Effector CD4-positive, alpha-beta T cell (primary cell): ENCODE results near the gene CYP27C1.

Source experiments
- DNase-seq: peaks from one replicate; pipeline ENCODE4 v3.0.0-alpha.2; 2020

CYP27C1 gene

DNA sequence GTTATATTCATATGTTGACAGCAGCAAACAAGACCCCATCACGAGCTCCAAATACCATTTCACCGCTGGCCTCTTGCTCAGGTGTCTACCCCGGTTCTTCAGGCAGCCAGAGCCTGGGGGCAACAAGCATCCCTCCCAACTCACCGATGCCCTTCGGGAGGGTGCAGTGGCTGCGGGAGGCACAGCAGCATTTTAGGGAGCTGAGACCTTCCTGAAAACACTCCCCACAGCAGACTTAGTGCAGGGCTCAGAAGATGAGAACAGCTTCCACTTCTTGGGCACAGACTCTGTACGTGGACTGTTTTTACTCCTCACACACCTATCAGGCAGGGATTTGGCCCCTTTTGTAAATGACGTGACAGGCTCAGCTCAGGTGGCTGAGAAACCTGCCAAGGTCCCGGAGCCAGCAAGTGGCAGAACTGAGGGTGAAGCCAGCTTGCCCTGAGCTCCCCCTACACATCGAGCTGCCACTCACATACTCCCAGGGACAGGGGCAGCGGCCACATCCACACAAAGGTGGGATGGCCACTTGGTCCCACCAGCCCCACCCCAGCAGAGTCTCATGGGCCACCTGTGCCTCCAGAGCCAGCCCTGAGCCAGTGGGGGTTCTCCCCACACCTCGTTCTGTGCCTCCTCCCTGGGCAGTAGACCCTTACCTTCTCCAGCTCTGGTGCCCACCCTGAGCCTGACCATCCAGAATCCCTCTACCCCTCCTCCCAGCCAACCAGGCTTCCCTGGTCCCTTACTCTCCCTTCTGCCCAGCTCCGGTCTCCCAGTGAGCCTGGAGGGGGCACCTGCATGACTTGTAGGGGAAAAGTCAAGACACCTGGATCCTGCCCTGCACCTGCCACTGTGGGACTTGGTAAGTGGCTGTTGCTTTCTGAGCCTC lies 28.5 kb downstream of the CYP27C1 start:
- no peak for DNase-seq

DNA sequence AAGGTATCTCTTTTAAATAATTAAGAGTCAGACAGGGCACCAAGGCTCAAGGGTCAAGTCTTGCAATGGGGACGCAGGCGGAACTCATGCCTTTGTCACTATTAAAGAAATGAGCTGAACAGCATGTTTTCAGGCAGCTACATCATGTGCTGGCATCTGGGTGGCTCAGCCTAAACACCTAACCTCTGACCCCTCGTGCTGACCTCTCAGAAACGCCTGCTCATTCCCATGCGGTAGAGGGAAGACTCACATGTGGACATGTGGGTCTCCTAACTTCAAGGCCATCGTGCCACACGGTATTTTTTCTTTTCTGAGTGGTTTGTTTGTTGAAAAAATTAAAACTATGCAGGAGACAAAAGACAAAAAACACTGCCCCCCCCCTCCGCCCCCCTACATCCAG lies 31.3 kb downstream of the CYP27C1 start:
- no peak for DNase-seq

DNA sequence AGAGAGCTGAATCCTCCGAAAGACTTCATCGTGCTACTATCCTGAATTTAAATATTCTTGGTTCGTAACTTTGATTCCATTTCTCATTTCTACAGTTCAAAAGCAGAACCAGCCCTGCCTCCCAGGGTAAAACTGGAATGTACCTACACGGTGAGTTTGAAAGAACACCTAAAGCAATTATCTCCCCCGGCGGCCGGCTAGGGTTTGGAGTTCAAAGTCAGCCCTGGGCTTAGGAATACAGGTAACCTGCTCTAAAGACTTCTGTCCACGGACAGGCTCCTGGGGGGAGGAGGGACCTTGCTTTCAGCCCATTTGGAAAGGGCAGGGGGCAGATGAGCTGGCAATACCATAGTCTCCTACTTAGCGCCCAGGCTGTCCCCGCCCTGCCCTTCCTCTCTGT lies 32.3 kb downstream of the CYP27C1 start:
- DNase-seq: no peak

DNA sequence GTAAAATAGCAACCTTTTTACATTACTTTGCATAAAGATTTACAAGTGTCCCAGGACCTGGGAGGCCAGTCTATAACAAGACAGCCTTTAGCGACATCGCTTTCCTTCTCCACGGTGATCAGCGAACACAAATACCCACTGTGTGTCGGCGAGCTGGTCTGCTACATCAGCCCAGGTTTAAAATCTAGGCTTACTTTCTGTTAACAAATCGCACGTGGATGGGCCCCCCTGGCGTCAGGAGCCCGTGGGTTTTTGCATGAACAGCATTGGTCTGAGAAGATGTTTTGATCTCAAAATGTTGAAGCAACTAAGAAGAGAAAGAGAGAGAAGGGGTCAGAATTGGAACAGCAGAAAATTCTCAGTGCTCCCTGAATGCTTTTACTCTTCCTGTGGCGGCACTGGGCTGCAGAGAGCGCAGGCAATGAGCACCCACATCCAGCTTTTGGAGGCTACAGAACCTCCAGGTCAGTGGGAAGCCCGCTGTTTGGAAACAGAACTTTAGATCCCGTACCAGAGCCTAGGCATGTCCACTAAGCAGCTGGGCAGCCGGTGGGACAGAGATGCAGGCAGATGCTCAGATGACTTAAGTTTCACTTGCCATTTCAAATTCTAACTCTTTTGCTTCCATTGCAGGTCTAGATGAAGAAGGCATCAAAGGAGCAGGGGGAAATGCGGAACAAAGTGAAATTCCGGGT lies 32.9 kb downstream of the CYP27C1 start:
- DNase-seq: no peak

DNA sequence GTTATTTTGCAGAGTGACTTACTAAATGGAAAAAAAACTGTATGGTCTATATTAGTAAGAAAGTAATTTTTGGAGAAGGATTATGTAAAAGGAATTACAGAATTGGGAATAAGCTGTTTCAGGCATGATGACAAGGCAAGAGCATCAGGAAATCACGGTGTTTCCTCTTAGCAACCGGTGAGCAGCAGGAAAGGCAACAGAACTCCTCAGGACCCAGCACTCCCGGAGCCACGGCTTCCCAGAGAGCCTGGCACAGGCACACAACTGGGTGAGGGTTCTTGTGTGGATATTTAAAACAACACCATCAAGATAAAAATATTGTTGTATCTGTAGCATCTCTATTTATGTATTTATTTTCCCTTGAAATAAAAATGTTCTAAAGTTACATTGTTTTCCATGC lies 34.4 kb downstream of the CYP27C1 start:
- DNase-seq: no peak

DNA sequence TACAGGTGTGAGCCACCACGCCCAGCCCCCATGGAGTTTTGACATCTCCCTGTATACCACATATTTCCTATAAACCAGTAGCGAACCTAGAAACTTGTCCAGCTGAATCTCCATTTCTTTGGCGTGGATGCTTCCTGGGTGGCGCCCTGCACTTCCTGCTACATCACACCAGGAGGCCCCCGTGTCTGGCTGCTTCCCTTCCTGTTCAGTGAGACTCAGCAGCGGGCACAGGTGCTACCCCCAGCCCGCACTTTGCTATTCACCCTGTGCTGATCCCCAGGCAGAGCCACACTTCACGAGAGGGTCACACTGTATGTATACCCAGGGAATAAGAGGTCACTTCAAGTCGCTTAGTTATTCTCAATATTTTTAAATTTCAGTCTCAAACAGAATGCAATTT lies 35.0 kb downstream of the CYP27C1 start:
- no peak for DNase-seq

DNA sequence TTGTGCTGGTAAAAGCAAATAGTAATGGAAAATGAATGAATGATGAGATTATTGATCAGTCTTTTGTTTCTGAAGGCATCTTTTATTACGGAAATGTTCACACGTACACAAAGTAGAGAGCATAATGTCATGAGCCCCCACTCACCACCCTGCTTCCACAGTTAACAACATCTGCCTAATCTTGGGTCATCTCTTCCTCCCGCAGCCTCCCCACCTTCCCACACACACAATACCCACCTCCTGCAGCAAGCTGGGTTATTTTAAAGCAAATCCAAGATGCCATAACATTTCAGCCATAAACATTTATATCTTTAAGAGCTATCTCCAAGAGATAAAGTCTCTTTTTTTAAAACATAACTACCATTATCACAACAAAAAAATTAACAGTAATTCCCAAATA lies 36.3 kb downstream of the CYP27C1 start:
- no peak for DNase-seq

DNA sequence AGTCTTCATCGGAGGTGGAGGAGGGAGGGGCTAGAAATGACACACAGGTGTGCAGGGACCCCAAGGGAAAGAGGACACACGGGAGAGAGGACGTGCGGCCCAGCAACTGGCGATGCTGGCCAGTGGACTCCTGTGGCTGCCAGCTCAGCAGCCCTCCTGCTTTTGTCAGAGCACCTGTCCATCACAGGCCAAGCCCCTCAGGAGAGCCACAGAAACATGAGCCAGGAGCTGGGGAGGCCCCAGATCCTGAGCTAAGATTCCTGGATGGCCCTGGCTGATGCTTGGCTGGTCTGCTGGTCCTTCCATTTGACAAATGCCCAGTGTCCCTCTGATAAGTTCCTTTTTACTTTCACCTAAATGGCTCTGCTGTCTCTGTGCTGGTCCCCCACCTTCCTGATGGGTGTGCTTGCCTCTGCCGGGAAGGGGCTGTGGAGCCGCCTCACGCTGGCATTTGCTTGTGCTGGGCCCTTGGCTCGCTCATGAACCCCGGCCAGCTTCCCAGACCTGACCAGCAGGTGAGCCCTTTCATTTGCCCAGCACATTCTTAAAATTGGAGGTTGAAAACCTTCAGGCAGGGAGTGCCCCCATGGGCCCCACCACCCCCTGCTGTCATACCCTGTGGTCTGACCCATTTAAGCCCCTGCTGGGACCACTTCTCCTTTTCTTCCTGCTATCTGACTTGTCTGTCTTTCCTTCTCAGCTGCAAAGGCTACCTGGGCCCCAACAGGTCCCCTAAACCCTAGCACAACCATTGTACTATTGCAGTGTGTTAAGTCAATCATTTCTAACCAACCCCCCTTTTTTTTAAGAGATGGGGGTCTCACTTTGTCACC lies 37.3 kb downstream of the CYP27C1 start:
- DNase-seq: no peak

DNA sequence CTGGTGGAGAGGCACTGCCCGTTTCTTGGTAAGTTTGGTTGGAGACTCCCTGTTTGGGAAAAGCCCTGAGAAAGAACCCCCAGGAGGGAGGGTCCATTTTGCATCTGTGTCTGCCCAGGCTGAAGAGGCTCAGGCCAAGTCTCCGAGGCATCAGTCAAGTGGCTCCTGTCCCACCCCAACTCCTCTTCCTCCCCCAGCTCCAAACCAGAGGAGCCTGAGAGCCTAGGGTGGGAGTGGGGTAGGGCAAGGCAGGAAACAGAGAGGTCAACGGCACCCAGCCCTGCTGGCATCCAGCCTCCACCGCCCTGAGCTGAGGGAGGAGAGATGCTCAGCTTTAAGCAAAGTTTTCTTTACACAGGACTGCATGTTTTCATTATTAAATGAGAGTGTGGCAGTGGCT lies 38.2 kb downstream of the CYP27C1 start:
- no peak for DNase-seq

DNA sequence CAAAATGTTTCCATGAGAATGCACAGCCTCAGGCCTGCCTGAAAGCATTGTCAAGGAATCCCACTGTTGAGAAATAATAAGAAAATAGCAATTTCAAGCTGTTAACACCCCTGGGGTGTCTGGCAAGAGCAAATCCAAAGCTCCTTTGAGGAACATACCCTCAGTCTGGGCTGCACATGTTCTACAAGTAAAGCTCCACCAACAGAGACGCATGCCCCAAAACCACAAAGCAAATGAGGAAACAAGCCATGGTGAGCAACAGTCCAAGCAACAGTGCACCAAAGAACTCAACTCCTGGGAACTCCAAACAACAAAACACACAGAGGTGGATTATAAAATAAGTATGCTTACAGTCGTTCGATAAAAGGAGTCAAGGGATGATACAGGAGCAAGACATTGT lies 40.3 kb downstream of the CYP27C1 start:
- no peak for DNase-seq

DNA sequence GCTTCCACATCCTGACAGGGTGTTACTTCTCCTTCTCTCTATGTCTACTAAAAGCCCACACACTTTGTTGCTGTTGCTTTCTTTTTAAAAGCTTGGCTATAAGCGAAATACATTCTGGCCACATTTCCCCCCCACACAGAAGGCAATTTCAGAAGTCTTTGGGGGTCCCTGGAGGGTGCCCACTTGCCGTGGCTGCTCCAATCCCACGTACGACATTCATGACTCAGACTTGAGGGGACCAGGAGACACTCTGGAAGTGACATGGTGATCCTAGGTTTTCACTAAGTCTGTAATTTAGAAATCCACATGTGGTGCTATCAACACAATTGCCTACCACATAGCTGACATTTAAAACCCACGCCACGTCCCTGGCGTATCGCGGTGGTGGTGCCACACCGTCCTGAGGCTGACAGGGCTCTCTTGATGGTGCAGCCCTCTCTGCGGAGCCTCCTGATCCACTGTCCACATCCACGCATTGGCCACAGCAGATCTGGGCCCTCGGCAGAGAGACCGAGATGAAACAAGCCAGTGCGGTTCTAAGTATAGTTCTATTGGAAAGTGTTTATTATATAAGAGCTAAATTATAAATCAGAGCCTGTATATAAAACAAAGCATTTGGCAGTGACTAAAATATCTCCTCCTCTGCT lies 42.4 kb downstream of the CYP27C1 start:
- DNase-seq: no peak

DNA sequence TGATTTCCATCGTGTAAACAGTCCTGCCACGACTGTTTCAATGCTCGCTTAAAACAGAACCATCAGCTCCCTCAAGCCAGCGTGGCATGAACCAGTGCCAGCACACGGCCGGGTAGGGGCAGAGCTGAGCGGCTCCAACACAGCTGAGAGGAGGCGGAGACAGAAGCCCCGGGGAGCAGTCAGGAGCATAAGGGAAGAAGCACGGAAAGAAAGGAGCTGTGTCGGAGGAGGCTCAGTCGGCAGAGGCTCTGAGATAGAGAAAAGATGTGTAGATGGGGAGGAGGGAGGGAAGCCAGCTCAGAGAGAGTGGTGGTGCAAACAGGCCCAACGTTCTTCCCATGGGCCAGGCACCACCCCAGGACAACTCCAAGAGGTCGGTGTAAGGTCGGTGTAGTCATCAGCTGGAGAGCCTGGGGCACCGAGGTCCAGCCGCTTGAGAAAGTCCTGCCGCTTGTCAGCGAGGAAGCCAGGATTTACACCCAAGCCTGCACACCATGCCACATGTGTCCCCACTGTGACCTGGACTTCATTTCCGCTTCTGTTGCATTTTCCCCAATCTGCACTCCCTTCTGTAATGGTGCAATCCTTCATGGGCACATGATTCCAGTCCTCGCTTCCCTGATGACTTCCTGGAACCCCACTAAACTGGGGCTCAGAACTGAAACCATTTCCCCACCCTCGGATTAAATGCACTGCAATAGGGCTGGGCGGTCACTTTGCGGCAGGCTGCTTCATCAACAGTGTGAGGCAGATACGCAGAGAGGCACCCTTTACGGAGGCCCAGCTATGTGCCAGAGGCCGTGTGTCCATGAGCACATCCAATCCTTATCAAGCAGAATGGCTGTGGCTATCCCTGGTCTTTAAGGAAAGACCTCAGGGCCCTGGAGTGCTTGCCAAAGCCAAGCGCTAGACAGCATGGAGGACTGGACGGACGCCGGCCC lies 43.5 kb downstream of the CYP27C1 start:
- DNase-seq: no peak

DNA sequence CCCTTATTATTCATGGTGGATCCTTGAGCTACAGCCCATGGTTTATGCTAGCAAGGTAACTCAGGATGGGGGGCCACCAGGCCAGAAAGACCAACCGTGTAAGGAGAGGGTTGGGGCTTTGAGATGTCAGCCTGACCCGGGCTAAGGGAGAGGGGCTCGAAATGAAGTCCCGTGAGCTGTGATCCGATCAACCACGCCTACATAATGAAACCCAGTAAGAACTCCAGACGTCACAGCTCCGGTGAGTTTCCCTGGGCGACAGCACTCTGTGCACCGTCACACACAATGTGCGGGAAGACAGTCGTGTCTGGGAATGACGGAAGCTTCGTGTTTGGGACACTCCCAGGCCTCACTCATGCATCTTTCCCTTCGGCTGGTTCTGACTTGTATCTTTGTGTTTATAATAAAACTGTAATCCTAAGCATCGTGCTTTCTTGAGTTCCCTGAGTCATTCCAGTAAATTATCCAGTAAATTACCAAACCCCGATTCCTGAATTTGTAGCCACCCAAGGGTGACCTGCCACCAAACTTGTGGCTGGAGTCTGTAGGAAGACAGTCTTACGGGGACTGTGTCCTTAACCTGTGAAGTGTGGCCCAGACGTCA lies 44.2 kb downstream of the CYP27C1 start:
- no peak for DNase-seq

DNA sequence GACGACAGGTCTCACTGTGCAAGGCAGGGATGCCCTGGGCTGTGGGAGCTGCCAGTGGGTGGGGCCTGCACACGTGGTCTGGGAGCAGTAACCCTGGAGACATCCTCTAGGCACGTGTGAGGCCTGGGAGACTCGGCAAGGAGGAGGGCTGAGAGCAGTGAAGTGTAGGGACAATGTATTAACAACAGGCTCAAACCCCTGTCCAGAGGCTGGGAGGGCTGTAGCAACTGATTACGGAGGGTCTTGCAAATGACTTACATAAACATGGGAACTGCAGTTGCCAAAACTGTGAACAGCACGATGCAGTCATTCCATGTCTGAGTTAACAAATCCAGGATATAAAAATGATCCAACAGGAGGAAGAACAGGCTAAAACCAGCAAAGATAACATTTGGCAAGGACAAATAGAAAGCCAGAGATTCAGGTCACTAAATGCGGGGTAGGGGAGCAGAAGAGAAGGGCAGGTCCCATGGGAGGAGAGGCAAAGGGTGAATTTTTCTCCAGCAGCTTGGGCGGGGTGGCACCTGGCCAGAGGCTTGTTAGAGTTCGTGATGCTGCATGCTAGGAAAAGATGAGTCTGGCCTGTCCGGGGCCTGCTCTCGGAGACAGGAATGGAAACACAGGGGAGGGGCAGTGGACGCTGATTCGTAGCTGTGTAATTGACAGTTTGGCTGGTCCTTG lies 44.9 kb downstream of the CYP27C1 start:
- DNase-seq: no peak

DNA sequence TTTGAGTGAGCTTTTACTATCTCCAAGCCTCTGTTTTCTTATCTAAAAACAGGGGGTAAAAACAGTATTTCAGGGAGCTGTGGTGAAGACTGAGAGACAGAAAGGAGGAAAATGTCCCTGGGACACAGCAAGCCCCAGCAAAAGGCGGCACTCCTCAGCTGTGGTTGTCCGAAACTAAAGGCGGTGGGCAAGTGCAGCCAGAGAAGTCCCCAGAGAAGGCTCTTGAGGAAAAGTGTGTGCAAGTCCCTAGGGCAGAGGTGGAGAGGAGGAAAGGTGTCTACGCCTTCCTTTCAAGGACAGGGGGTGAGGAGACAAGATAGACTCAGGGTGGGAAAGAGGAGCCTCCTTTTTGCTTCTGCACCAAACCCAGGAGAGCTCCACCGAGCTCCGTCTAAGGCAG lies 45.5 kb downstream of the CYP27C1 start:
- DNase-seq: no peak

DNA sequence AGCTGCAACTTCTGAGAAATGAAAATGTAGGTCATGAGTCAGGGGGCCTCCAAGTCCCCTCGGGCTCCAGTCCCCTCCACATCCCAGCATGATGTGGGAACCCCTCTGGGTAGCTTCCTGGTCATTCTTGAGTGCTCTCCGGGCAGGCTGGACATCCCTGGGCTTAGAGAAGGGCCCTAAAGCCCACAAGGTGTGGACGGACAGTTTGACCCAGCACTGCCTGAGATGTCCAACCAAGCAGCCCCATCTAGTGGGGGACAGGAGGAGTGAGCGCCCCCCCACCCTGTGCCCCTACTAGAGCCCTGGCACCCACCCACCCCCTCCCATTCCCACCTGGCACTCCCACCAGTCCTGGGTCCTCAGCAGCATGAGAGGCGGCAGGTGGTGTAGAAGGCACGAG lies 46.0 kb downstream of the CYP27C1 start:
- DNase-seq: no peak

DNA sequence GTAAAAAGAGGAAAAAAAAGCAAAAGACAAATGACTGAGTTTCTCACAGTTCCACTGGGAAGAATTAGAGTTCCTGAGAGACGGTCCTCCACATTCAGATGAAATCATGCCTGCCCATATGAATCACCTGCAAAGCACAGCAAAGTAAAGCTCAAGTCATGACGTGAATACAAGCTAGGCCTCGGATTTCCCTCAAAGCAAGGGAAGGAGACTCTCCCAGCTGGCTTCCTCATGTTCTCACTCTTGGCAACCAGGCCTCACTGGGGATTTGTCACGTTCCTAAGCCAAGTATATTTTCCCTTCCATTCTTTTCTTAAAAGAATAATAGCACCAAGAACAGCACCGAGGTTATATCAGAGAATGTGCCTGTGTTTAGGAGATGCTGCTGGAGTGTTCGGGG lies 47.0 kb downstream of the CYP27C1 start:
- no peak for DNase-seq

DNA sequence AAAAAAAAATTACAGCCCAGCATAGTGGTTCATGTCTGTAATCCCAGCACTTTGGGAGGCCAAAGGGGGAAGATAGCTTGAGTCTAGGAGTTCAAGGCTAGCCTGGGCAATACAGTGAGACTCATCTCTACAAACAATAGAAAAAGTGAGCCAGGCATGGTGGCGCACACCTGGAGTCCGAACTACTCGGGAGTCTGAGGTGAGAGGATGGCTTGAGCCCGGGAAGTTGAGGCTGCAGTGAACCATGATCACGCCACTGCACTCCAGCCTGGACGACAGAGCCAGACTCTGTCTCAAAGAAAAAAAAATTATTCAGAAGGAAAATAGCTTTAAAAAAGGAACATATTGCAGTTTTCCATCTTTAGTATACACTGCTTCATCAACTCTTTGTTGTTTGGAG lies 47.8 kb downstream of the CYP27C1 start:
- DNase-seq: no peak

DNA sequence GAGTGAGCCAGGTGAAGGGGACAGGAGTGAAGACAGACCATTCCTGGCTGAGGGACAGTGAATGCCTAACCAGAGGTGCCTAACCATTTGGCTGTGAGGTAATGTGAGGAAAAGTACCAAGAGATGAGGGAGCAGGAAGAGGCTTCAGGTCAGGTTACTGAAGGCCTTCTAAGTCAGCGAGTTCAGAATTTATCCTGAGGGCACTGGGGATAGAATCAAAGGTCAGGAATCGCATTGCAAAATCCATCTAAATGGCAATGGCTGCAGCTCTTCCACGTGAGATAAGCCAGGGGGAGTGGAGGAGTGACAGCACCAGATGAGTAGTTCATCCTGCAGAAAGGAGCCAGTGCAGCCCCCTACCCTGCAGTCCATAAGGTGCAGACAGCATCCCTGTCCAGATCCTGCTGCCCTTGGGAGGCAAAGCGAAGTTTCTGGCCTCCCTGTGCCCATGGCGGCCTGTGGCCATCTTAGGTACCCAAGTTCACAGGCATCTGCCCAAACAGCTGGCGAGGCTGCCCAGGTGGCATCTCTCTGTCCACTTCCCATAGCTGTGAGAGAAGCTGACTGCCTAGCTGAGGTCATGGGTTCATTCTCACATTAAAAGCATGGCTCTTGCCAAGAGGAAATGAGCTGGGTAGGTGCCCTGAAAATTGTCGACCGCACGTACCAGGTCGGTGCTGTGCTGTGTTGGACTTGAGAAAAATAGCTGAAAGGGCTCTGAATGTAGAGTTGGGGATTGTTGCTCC lies 49.5 kb downstream of the CYP27C1 start:
- no peak for DNase-seq

DNA sequence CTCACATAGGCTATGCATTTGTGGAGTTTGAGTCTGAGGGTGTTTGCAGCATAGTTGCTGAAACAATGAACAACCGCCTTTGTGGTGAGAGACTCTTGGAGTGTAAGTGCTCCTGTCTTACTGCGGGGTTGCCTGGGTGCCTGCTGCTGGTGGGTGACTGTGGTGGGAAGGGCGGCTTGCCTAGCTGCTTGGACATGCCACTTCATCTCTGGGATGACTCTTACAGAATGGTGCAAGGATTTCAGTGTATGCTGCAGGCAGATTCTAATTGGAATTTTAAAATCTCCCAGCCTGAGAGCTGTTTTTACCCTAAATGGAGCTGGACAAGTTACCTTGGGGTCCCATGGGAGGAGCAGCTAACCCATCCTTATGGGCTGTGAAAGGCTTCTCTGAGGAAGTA lies 50.1 kb downstream of the CYP27C1 start:
- DNase-seq: no peak
